Activated CD4-positive, alpha-beta memory T cell treated with anti-CD3 and anti-CD28 coated beads for 36 hours (primary cell): ENCODE data around the gene TOM1. TPM values are rescaled to one million over a fixed set of nuclear protein-coding genes. Genes with fewer than 3 reads are reported as not detected.
"Not testable (repeated sequence)": the region's sequence is repeated elsewhere in the genome, so short reads cannot be mapped to it uniquely, and the experiment has no call there.

Experiments used
- CTCF ChIA-PET: fragments of 350-600 bp; sonication (Branson Sonifier 250); formaldehyde crosslinking; loops from one replicate; lab custom pipeline; 2021; ENCODE audit warnings: antibody characterized with exemption, inconsistent platforms; lab: Charles Lee
- POLR2A ChIA-PET: fragments of 350-600 bp; sonication (Branson Sonifier 250); formaldehyde crosslinking; loops from one replicate; lab custom pipeline; 2021; ENCODE audit warnings: antibody characterized with exemption; lab: Charles Lee
- DNase-seq: peaks from one replicate; pipeline ENCODE4 v3.0.0-alpha.2; 2020
- H3K27ac Mint-ChIP-seq: one replicate; pipeline ENCODE4 v1.8.0; 2021; ENCODE audit warnings: mixed read lengths
- H3K27me3 Mint-ChIP-seq: one replicate; pipeline ENCODE4 v1.8.0; 2021; ENCODE audit warnings: mixed read lengths
- H3K36me3 Mint-ChIP-seq: one replicate; pipeline ENCODE4 v1.8.0; 2021; ENCODE audit warnings: mixed read lengths
- H3K4me1 Mint-ChIP-seq: one replicate; pipeline ENCODE4 v1.8.0; 2021; ENCODE audit warnings: low read depth, mixed read lengths
- H3K4me3 Mint-ChIP-seq: one replicate; pipeline ENCODE4 v1.8.0; 2021; ENCODE audit warnings: mild to moderate bottlenecking, mixed read lengths
- H3K9me3 Mint-ChIP-seq: one replicate; pipeline ENCODE4 v1.8.0; 2021; ENCODE audit warnings: mixed read lengths
- intact Hi-C: fragments of 100-400 bp; cut with micrococcal nuclease; formaldehyde crosslinking; loops from one replicate; pipeline ENCODE4 v1.15.1; 2023
- microRNA-seq: library from miRNA; unstranded; fragments of <30 nt; microRNA quantifications from one replicate; pipeline ENCODE4 v1.2.0, GENCODE V29; 2022; ENCODE audit warnings: borderline number of aligned reads, borderline microRNAs expressed, borderline replicate concordance
- total RNA-seq, 2 experiments: library from RNA; stranded (reverse); gene quantifications; one replicate each; pipeline ENCODE4 v1.2.3, GENCODE V29; 2021

TOM1 gene
- total RNA-seq, 2 experiments from 2014 or later, result 29.8 to 31.1 TPM

- H3K27ac Mint-ChIP-seq, result no peak overlapping the region
- no peak overlapping the region for H3K4me3 Mint-ChIP-seq
- ChIA-PET CTCF (interaction anchor here (1.5 kb wide), 1 partner anchor 44 kb away, joined by 6 read pairs; no protein-coding TSS in a partner anchor), POLR2A (interaction anchor here (0.6 kb wide), 1 partner anchor 146 kb away, joined by 3 read pairs; no protein-coding TSS in a partner anchor)
- no peak for DNase-seq
- H3K4me1 Mint-ChIP-seq, result peaks cover 2% of the 10 kb centered on the region
- H3K36me3 Mint-ChIP-seq, result peaks cover 6% of the 10 kb centered on the region
- intact Hi-C loops, result no loop called here
- H3K27me3 Mint-ChIP-seq, result peaks cover 1% of the 10 kb centered on the region
- H3K9me3 Mint-ChIP-seq, result no peaks in the 10 kb centered on the region
Observed at GRCh38 chr22:35394810-35395563, 95.3 kb downstream of the TOM1 start.

GRCh38 chr22:35396622-35397021 lies 96.9 kb downstream of the TOM1 start:
- not testable (repeated sequence) for H3K9me3 Mint-ChIP-seq

GRCh38 chr22:35397095-35397904 lies 97.6 kb downstream of the TOM1 start:
- H3K36me3 Mint-ChIP-seq, result peaks cover 25% of the 10 kb centered on the region
- DNase-seq, result no peak
- intact Hi-C loops, result no loop called here
- H3K4me3 Mint-ChIP-seq, result no peak overlapping the region
- H3K27ac Mint-ChIP-seq, result no peak overlapping the region
- POLR2A ChIA-PET, result no interaction called here
- CTCF ChIA-PET, result interaction anchor here (0.6 to 1.4 kb wide), 3 partner anchors 46 to 668 kb away, joined by 3 to 8 read pairs (median 3); no protein-coding TSS in a partner anchor
- peaks cover 18% of the 10 kb centered on the region for H3K4me1 Mint-ChIP-seq
- H3K27me3 Mint-ChIP-seq, result no peaks in the 10 kb centered on the region
- H3K9me3 Mint-ChIP-seq, result no peaks in the 10 kb centered on the region

More at GRCh38 chr22:35396622-35397021, 96.9 kb downstream of the TOM1 start:
- CTCF ChIA-PET, result interaction anchor here (0.6 to 1.4 kb wide), 3 partner anchors 46 to 669 kb away, joined by 3 to 8 read pairs (median 3); no protein-coding TSS in a partner anchor
- intact Hi-C loops, POLR2A ChIA-PET, H3K27ac Mint-ChIP-seq, H3K4me3 Mint-ChIP-seq, H3K27me3 Mint-ChIP-seq, DNase-seq: not testable (repeated sequence)
- Mint-ChIP-seq H3K36me3 (peaks cover 18% of the 10 kb centered on the region), H3K4me1 (peaks cover 11% of the 10 kb centered on the region)

Small RNAs within 50 kb of the gene (microRNA-seq; reads per million reads assigned to microRNA genes)
- 5.1 reads per million, percentile 14 among the genes with 10 or more reads in this experiment for gene MIR3909
- not detected for gene MIR6069

Other genes with a start within 250 kb of the TOM1 start
- not detected for gene ISX, start 233.7 kb upstream of the TOM1 start, total RNA-seq
- 10 to 100 TPM; 33.9 to 35.7 TPM for gene HMGXB4, start 42.4 kb upstream of the TOM1 start, total RNA-seq
- gene HMOX1, start 81.2 kb downstream of the TOM1 start, total RNA-seq, result 1 to 10 TPM; 2.7 to 2.8 TPM
- 100 to 1,000 TPM; 265 to 266 TPM for gene MCM5, start 100.2 kb downstream of the TOM1 start, total RNA-seq
- gene RASD2, start 240.9 kb downstream of the TOM1 start, total RNA-seq, result under 1 TPM in 1 of 2 experiments, not detected in 1; 0.10 TPM